MM.1S (cell line): ENCODE data around the gene KCNJ6.

Source experiments
- DNase-seq: peaks from one replicate; pipeline ENCODE4 v3.0.0-alpha.2; 2015
- H2AFZ ChIP-seq: fragments of 300-600 bp; sonication (generic); 2 replicates; pipeline ENCODE4 v1.6.0; 2016; ENCODE audit warnings: antibody characterized with exemption, low read length
- H3F3A ChIP-seq: fragments of 300-600 bp; sonication (generic); 2 replicates; pipeline ENCODE4 v1.6.1; 2016; ENCODE audit warnings: mild to moderate bottlenecking, antibody characterized with exemption, low read length, moderate library complexity, mixed read lengths; ENCODE audit not compliant: insufficient read depth
- H3K27ac ChIP-seq: fragments of 300-600 bp; sonication (generic); 2 replicates; pipeline ENCODE4 v1.5.1; 2016; ENCODE audit warnings: mild to moderate bottlenecking, low read length
- H3K27me3 ChIP-seq: fragments of 300-600 bp; sonication (generic); replicated peaks from 2 replicates; pipeline ENCODE4 v1.6.0; 2016; ENCODE audit warnings: low read length; ENCODE audit not compliant: insufficient read depth
- H3K36me3 ChIP-seq: fragments of 300-600 bp; sonication (generic); replicated peaks from 2 replicates; pipeline ENCODE4 v1.6.1; 2016; ENCODE audit warnings: mild to moderate bottlenecking, low read length, mixed read lengths; ENCODE audit not compliant: insufficient read depth
- H3K4me1 ChIP-seq: fragments of 300-600 bp; sonication (generic); 2 replicates; pipeline ENCODE4 v1.6.1; 2016; ENCODE audit warnings: low read length, mixed read lengths
- H3K4me2 ChIP-seq: fragments of 300-600 bp; sonication (generic); 2 replicates; pipeline ENCODE4 v1.6.0; 2016; ENCODE audit warnings: low read depth, low read length
- H3K4me3 ChIP-seq: fragments of 300-600 bp; sonication (generic); 2 replicates; pipeline ENCODE4 v1.5.1; 2016; ENCODE audit warnings: low read length, mixed read lengths
- H3K79me2 ChIP-seq: fragments of 300-600 bp; sonication (generic); 2 replicates; pipeline ENCODE4 v1.6.1; 2016; ENCODE audit warnings: mixed run types, low read length, mixed read lengths
- H3K9ac ChIP-seq: fragments of 300-600 bp; sonication (generic); 2 replicates; pipeline ENCODE4 v1.6.1; 2016; ENCODE audit warnings: low read length, mixed read lengths
- H3K9me2 ChIP-seq: fragments of 300-600 bp; sonication (generic); replicated peaks from 2 replicates; pipeline ENCODE4 v1.6.1; 2016; ENCODE audit warnings: mild to moderate bottlenecking, low read length, mixed read lengths; ENCODE audit not compliant: insufficient read depth
- H3K9me3 ChIP-seq: fragments of 300-600 bp; sonication (generic); replicated peaks from 2 replicates; pipeline ENCODE4 v1.6.1; 2016; ENCODE audit warnings: mild to moderate bottlenecking, low read length, mixed read lengths; ENCODE audit not compliant: insufficient read depth
- H4K20me1 ChIP-seq: fragments of 300-600 bp; sonication (generic); 2 replicates; pipeline ENCODE4 v1.6.1; 2016; ENCODE audit warnings: mild to moderate bottlenecking, low read length, moderate library complexity, mixed read lengths; ENCODE audit not compliant: insufficient read depth
- EZH2 ChIP-seq: fragments of 300-600 bp; sonication (generic); optimal IDR thresholded peaks from 2 replicates; pipeline ENCODE3; 2017; ENCODE audit warnings: low read depth, mild to moderate bottlenecking, antibody characterized with exemption, low read length, mixed read lengths
- EZH2phosphoT487 ChIP-seq: fragments of 300-600 bp; sonication (generic); IDR thresholded peaks from 2 replicates; pipeline ENCODE4 v1.6.1; 2018; ENCODE audit warnings: antibody characterized with exemption, low read length
- TF ChIP-seq, protein P1 (sequence below): fragments of 300-600 bp; sonication (generic); IDR thresholded peaks from 2 replicates; pipeline ENCODE4 v1.5.1; 2016; ENCODE audit warnings: antibody characterized with exemption, low read length, mixed read lengths

The KCNJ6 gene

DNA sequence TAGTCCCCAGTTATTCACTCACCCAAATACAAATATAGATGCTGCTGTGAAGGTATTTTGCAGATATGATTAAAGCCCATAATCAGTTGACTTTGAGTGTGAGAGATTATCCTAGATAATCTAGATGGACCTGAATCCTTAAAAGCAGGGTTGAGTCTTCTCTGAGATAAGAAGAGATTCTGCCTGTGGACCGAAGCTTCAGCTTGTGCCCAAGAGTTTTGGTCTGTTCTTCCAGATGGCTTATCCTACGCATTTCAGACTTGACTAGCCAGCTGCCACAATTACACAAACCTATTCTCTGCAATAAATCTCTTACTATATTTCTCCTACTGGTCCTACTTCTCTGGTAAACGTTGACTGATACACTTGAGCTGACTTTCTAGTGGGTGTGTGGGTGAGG lies 145.1 kb downstream of the KCNJ6 start:
- H3K9ac ChIP-seq = no peak overlapping the region
- no peaks in the 10 kb centered on the region for H3K9me2 ChIP-seq
- no peak overlapping the region for H3K4me2 ChIP-seq
- no peak overlapping the region for H3K4me3 ChIP-seq
- no peaks in the 10 kb centered on the region for H3K36me3 ChIP-seq
- no peaks in the 10 kb centered on the region for H3K4me1 ChIP-seq
- no peaks in the 10 kb centered on the region for H3K27me3 ChIP-seq
- H3F3A ChIP-seq = no peaks in the 10 kb centered on the region
- H3K27ac ChIP-seq = no peak overlapping the region
- TF ChIP-seq EZH2phosphoT487 = no peak
- no peak for TF ChIP-seq EZH2
- TF ChIP-seq, protein P1, sequence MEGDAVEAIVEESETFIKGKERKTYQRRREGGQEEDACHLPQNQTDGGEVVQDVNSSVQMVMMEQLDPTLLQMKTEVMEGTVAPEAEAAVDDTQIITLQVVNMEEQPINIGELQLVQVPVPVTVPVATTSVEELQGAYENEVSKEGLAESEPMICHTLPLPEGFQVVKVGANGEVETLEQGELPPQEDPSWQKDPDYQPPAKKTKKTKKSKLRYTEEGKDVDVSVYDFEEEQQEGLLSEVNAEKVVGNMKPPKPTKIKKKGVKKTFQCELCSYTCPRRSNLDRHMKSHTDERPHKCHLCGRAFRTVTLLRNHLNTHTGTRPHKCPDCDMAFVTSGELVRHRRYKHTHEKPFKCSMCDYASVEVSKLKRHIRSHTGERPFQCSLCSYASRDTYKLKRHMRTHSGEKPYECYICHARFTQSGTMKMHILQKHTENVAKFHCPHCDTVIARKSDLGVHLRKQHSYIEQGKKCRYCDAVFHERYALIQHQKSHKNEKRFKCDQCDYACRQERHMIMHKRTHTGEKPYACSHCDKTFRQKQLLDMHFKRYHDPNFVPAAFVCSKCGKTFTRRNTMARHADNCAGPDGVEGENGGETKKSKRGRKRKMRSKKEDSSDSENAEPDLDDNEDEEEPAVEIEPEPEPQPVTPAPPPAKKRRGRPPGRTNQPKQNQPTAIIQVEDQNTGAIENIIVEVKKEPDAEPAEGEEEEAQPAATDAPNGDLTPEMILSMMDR = no peak
- no peak for DNase-seq
- H3K79me2 ChIP-seq = no peaks in the 10 kb centered on the region
- H4K20me1 ChIP-seq = no peaks in the 10 kb centered on the region
- H3K9me3 ChIP-seq = no peaks in the 10 kb centered on the region
- no peak overlapping the region for H2AFZ ChIP-seq

DNA sequence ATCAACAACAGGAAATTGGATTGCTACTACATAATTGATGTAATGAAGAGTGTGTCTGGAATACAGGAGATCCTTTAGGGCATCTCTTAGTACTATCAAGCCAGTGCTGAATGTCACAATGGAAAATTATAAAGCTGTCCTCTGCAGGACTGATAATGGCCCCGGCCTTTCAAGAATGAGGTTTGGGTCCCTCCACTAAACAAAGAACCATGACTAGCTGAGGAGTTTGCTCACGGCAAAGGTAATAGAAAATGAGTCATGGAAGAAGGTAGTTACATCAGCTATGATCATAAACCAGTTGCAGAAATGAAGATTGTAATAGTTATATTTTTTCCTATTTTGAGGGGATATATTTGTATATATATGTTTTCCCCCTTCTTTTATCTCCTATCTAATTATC lies 145.8 kb downstream of the KCNJ6 start:
- Histone ChIP-seq H3K79me2 (no peaks in the 10 kb centered on the region), H3K4me3 (no peak overlapping the region), H3K36me3 (no peaks in the 10 kb centered on the region), H3K27me3 (no peaks in the 10 kb centered on the region), H3K9ac (no peak overlapping the region), H3K9me2 (no peaks in the 10 kb centered on the region), H2AFZ (no peak overlapping the region), H3F3A (no peaks in the 10 kb centered on the region), H3K9me3 (no peaks in the 10 kb centered on the region), H4K20me1 (no peaks in the 10 kb centered on the region), H3K27ac (no peak overlapping the region), H3K4me1 (no peaks in the 10 kb centered on the region), H3K4me2 (no peak overlapping the region)
- TF ChIP-seq EZH2 (no peak), EZH2phosphoT487 (no peak)
- TF ChIP-seq, protein P1 = no peak
- DNase-seq = no peak

DNA sequence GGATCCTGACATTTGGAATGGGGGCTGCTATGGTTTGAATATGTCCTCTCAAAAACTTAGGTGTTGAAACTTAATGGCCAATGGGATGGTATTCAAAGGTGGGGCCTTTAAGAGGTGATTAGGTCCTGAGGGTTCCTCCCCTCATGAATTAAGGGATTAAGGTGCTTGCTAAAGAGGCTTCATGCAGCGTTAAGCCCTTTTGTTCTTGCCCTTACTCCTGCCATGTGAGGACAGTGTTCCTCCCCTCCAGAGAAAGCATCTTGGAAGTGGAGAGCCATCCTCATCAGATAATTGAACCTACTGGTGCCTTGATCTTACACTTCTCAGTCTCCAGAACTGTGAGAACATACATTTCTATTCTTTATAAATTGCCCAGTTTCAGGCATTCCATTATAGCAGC lies 146.6 kb downstream of the KCNJ6 start:
- Histone ChIP-seq H3K27ac (no peak overlapping the region), H3K9me3 (no peaks in the 10 kb centered on the region), H3K79me2 (no peaks in the 10 kb centered on the region), H3K4me3 (no peak overlapping the region), H3K36me3 (no peaks in the 10 kb centered on the region), H3K27me3 (no peaks in the 10 kb centered on the region), H2AFZ (no peak overlapping the region), H3K9me2 (no peaks in the 10 kb centered on the region), H3K4me1 (no peaks in the 10 kb centered on the region), H3K4me2 (no peak overlapping the region), H4K20me1 (no peaks in the 10 kb centered on the region), H3K9ac (no peak overlapping the region), H3F3A (no peaks in the 10 kb centered on the region)
- no peak for DNase-seq
- no peak for TF ChIP-seq EZH2
- TF ChIP-seq EZH2phosphoT487 = no peak
- TF ChIP-seq, protein P1 = no peak
